ENCODE data around the gene AXIN1.

Gene AXIN1

GRCh38 chr16:325375-326145 lies 27.0 kb downstream of the AXIN1 start:
- no peak for DNase-seq

- DNase-seq, result no peak
These were observed 27.8 kb downstream of the AXIN1 start for GRCh38 chr16:324451-325334.

GRCh38 chr16:324201-324450 lies 28.4 kb downstream of the AXIN1 start:
- DNase-seq, result no peak

- DNase-seq, result no peak
These were observed 29.9 kb downstream of the AXIN1 start for GRCh38 chr16:322476-323143.

GRCh38 chr16:321532-321931 lies 31.0 kb downstream of the AXIN1 start:
- DNase-seq, result no peak

GRCh38 chr16:320206-320605 lies 32.3 kb downstream of the AXIN1 start:
- no peak for DNase-seq

- DNase-seq, result no peak
These were observed 33.9 kb downstream of the AXIN1 start for GRCh38 chr16:318628-319027.

GRCh38 chr16:317583-317982 lies 34.9 kb downstream of the AXIN1 start:
- DNase-seq, result no peak

- DNase-seq, result no peak
These were observed 35.6 kb downstream of the AXIN1 start for GRCh38 chr16:316741-317464.

- no peak for DNase-seq
These were observed 37.7 kb downstream of the AXIN1 start for GRCh38 chr16:314795-315299.

- no peak for DNase-seq
These were observed 38.2 kb downstream of the AXIN1 start for GRCh38 chr16:314351-314750.

GRCh38 chr16:311725-312124 lies 40.8 kb downstream of the AXIN1 start:
- no peak for DNase-seq

GRCh38 chr16:309476-309875 lies 43.0 kb downstream of the AXIN1 start:
- no peak for DNase-seq

- DNase-seq, result no peak
These were observed 44.7 kb downstream of the AXIN1 start for GRCh38 chr16:307691-308312.

- DNase-seq, result no peak
These were observed 45.6 kb downstream of the AXIN1 start for GRCh38 chr16:306911-307370.

- peak; percentile 45 for DNase-seq
These were observed 46.5 kb downstream of the AXIN1 start for GRCh38 chr16:305916-306626.

- DNase-seq, result no peak
These were observed 48.6 kb downstream of the AXIN1 start for GRCh38 chr16:303760-304505.

- no peak for DNase-seq
These were observed 50.6 kb downstream of the AXIN1 start for GRCh38 chr16:301950-302349.

GRCh38 chr16:301235-301634 lies 51.3 kb downstream of the AXIN1 start:
- DNase-seq, result no peak

- DNase-seq, result no peak
These were observed 54.7 kb downstream of the AXIN1 start for GRCh38 chr16:297832-298231.
